GM12878 (cell line): ENCODE results near the gene POLN.

Source experiments
- CTCF ChIP-seq, 3 experiments: IDR thresholded peaks in 2 of 3; conservative IDR thresholded peaks in 1 of 3; 2 replicates each; pipeline ENCODE4 v1.5.1; 2011; ENCODE audit warnings: low read depth in 3 of 3, low read length in 3 of 3, mild to moderate bottlenecking in 3 of 3, control low read depth in 2 of 3, moderate library complexity in 2 of 3, inconsistent platforms in 1 of 3, mixed read lengths in 1 of 3; ENCODE audit not compliant: control insufficient read depth in 2 of 3, insufficient read depth in 1 of 3; ENCODE audit errors: extremely low read depth in 1 of 3
- DPF2 ChIP-seq: fragments of 450-650 bp; IDR thresholded peaks from 2 replicates; pipeline ENCODE4 v1.6.1; 2017; ENCODE audit warnings: mild to moderate bottlenecking
- MAX ChIP-seq: IDR thresholded peaks from 2 replicates; pipeline ENCODE4 v1.6.1; 2012; ENCODE audit warnings: low read depth, low read length, improper control_type of control experiment
- NR2F1 ChIP-seq: fragments of 450-650 bp; conservative IDR thresholded peaks from 2 replicates; pipeline ENCODE4 v1.6.1; 2017; ENCODE audit warnings: mild to moderate bottlenecking
- POLR2A ChIP-seq: IDR thresholded peaks from 2 replicates; pipeline ENCODE4 v1.6.1; 2011; ENCODE audit warnings: low read depth, mild to moderate bottlenecking, low read length
- PRDM15 ChIP-seq: fragments of 450-650 bp; formaldehyde crosslinking; IDR thresholded peaks from 2 replicates; pipeline ENCODE4 v1.4.0; 2020; ENCODE audit warnings: mild to moderate bottlenecking, moderate library complexity
- ZNF687 ChIP-seq: fragments of 450-650 bp; IDR thresholded peaks from 2 replicates; pipeline ENCODE4 v1.6.1; 2017; ENCODE audit warnings: mild to moderate bottlenecking, moderate library complexity
- ZSCAN29 ChIP-seq: fragments of 450-650 bp; IDR thresholded peaks from 2 replicates; pipeline ENCODE4 v1.6.1; 2017; ENCODE audit warnings: mild to moderate bottlenecking, moderate library complexity

GRCh38 chr4:2079006-2079405, 162.9 kb downstream of the POLN start:
- TF ChIP-seq PRDM15 (no peak), POLR2A (no peak), CTCF (IDR thresholded peaks at IDR 0.05 in 2 of 3, conservative IDR thresholded peaks at IDR 0.05 in 1 of 3; ENCODE audit: control insufficient read depth in 2 of 3, extremely low read depth in 1 of 3, insufficient read depth in 1 of 3, low read depth in 3 of 3, low read length in 3 of 3) (no peak), DPF2 (no peak), ZNF687 (no peak), ZSCAN29 (no peak), MAX (no peak), NR2F1 (no peak)
